Brain microvascular endothelial cell (primary cell): ENCODE measurements around the gene KRTAP22-1.

Experiments used
- DNase-seq: peaks from one replicate; pipeline ENCODE4 v3.0.0-alpha.2; 2020
- H3K27ac ChIP-seq: fragments of 250-450 bp; sonication (Bioruptor Pico); 2 replicates; pipeline ENCODE4 v1.5.1; 2020; ENCODE audit warnings: mild to moderate bottlenecking, moderate library complexity
- H3K27me3 ChIP-seq: fragments of 250-450 bp; sonication (Bioruptor Pico); replicated peaks from 2 replicates; pipeline ENCODE4 v1.5.1; 2020; ENCODE audit warnings: mild to moderate bottlenecking
- H3K36me3 ChIP-seq: fragments of 250-450 bp; sonication (Bioruptor Pico); replicated peaks from 2 replicates; pipeline ENCODE4 v1.5.1; 2020; ENCODE audit warnings: mild to moderate bottlenecking
- H3K4me3 ChIP-seq: 2 replicates; pipeline ENCODE4 v1.5.1; 2011; ENCODE audit warnings: low read depth, mild to moderate bottlenecking, control low read depth, low read length, moderate library complexity
- CTCF ChIP-seq: IDR thresholded peaks from 2 replicates; pipeline ENCODE4 v1.5.1; 2011; ENCODE audit warnings: low read depth, mild to moderate bottlenecking, moderate library complexity, low read length, control low read depth, inconsistent platforms; ENCODE audit errors: missing control alignments
- in situ Hi-C: cut with HindIII; loops from 2 replicates; pipeline ENCODE4 v1.10.0; 2017; ENCODE audit warnings: low sequenced_read_pairs, low pct_ligation_motif_present

Gene KRTAP22-1

GRCh38 chr21:30628109-30628508 is 27.2 kb downstream of the KRTAP22-1 start:
- Histone ChIP-seq H3K27me3 (no peaks in the 10 kb centered on the region), H3K4me3 (no peak overlapping the region), H3K27ac (no peak overlapping the region), H3K36me3 (no peaks in the 10 kb centered on the region)
- no peak for DNase-seq
- in situ Hi-C loops = no loop called here
- no peak for TF ChIP-seq CTCF

- no peak for TF ChIP-seq CTCF
- Histone ChIP-seq H3K27me3 (no peaks in the 10 kb centered on the region), H3K36me3 (no peaks in the 10 kb centered on the region), H3K4me3 (no peak overlapping the region), H3K27ac (no peak overlapping the region)
- DNase-seq = no peak
- in situ Hi-C loops = no loop called here
These were observed 28.3 kb downstream of the KRTAP22-1 start for GRCh38 chr21:30629200-30629599.

GRCh38 chr21:30634906-30635305 is 34.0 kb downstream of the KRTAP22-1 start, which contains the start of gene KRTAP20-2:
KRTAP20-2 (plus strand) TSS chr21:30635206; CDS start chr21:30635264, 58 bp downstream.
- in situ Hi-C loops = no loop called here
- no peaks in the 10 kb centered on the region for H3K36me3 ChIP-seq
- no peak for DNase-seq
- no peak for TF ChIP-seq CTCF
- H3K4me3 ChIP-seq = no peak within 1 kb of the TSS
- no peak within 1 kb of the TSS for H3K27ac ChIP-seq
- H3K27me3 ChIP-seq = no peaks in the 10 kb centered on the region

- TF ChIP-seq CTCF = no peak
- H3K27me3 ChIP-seq = no peaks in the 10 kb centered on the region
- no peak overlapping the region for H3K27ac ChIP-seq
- no peak overlapping the region for H3K4me3 ChIP-seq
- in situ Hi-C loops = no loop called here
- no peak for DNase-seq
- no peaks in the 10 kb centered on the region for H3K36me3 ChIP-seq
These were observed 37.8 kb downstream of the KRTAP22-1 start for GRCh38 chr21:30638686-30639085.

- no peak for DNase-seq
- H3K4me3 ChIP-seq = no peak within 1 kb of the TSS
- no peak for TF ChIP-seq CTCF
- H3K27ac ChIP-seq = no peak within 1 kb of the TSS
- in situ Hi-C loops = no loop called here
- no peaks in the 10 kb centered on the region for H3K36me3 ChIP-seq
- no peaks in the 10 kb centered on the region for H3K27me3 ChIP-seq
These were observed 41.7 kb downstream of the KRTAP22-1 start, which contains the start of gene KRTAP20-3 for GRCh38 chr21:30642564-30642963. KRTAP20-3 (plus strand) TSS chr21:30642864.

GRCh38 chr21:30646904-30647414 is 46.1 kb downstream of the KRTAP22-1 start:
- in situ Hi-C loops = no loop called here
- no peak overlapping the region for H3K27ac ChIP-seq
- DNase-seq = no peak
- H3K4me3 ChIP-seq = no peak overlapping the region
- TF ChIP-seq CTCF = no peak
- no peaks in the 10 kb centered on the region for H3K27me3 ChIP-seq
- H3K36me3 ChIP-seq = no peaks in the 10 kb centered on the region
